EL (cell line): ENCODE data around the gene SMC5.
"Not testable (repeated sequence)": the region's sequence is repeated elsewhere in the genome, so short reads cannot be mapped to it uniquely, and the experiment has no call there.

ENCODE experiments used
- DNase-seq: peaks from one replicate; pipeline ENCODE4 v3.0.0-alpha.2; 2016

The SMC5 gene

GRCh38 chr9:70278305-70278704 lies 19.5 kb downstream of the SMC5 start:
- DNase-seq: no peak

GRCh38 chr9:70283848-70284247 lies 25.1 kb downstream of the SMC5 start:
- no peak for DNase-seq

- DNase-seq: peak; percentile 21
Observed at GRCh38 chr9:70285246-70285645, 26.5 kb downstream of the SMC5 start.

GRCh38 chr9:70285981-70286598 lies 27.3 kb downstream of the SMC5 start:
- no peak for DNase-seq

- DNase-seq: no peak
Observed at GRCh38 chr9:70290626-70291025, 31.8 kb downstream of the SMC5 start.

GRCh38 chr9:70291446-70291845 lies 32.7 kb downstream of the SMC5 start:
- peak; percentile 10 for DNase-seq

- DNase-seq: no peak
Observed at GRCh38 chr9:70292253-70292652, 33.5 kb downstream of the SMC5 start.

GRCh38 chr9:70293214-70293613 lies 34.4 kb downstream of the SMC5 start:
- DNase-seq: no peak

GRCh38 chr9:70297141-70297540 lies 38.4 kb downstream of the SMC5 start:
- peak; percentile 39 for DNase-seq

- DNase-seq: no peak
Observed at GRCh38 chr9:70298245-70298771, 39.5 kb downstream of the SMC5 start.

GRCh38 chr9:70303268-70303667 lies 44.5 kb downstream of the SMC5 start:
- DNase-seq: no peak

GRCh38 chr9:70304810-70305209 lies 46.0 kb downstream of the SMC5 start:
- no peak for DNase-seq

- peak; percentile 52 for DNase-seq
Observed at GRCh38 chr9:70315389-70315788, 56.6 kb downstream of the SMC5 start.

GRCh38 chr9:70318002-70318401 lies 59.2 kb downstream of the SMC5 start:
- DNase-seq: no peak

GRCh38 chr9:70322096-70322495 lies 63.3 kb downstream of the SMC5 start:
- no peak for DNase-seq

- DNase-seq: peak; percentile 80
Observed at GRCh38 chr9:70324963-70325362, 66.2 kb downstream of the SMC5 start.

- not testable (repeated sequence) for DNase-seq
Observed at GRCh38 chr9:70328625-70329024, 69.8 kb downstream of the SMC5 start.

- peak; percentile 28 for DNase-seq
Observed at GRCh38 chr9:70340572-70340971, 81.8 kb downstream of the SMC5 start.

GRCh38 chr9:70347046-70347445 lies 88.3 kb downstream of the SMC5 start:
- DNase-seq: no peak

- DNase-seq: peak; percentile 40
Observed at GRCh38 chr9:70352356-70352755, 93.6 kb downstream of the SMC5 start.

GRCh38 chr9:70352802-70353201 lies 94.0 kb downstream of the SMC5 start:
- no peak for DNase-seq

GRCh38 chr9:70355801-70356200 lies 97.0 kb downstream of the SMC5 start:
- DNase-seq: no peak

GRCh38 chr9:70362952-70363351 lies 104.2 kb downstream of the SMC5 start:
- peak; percentile 37 for DNase-seq

- no peak for DNase-seq
Observed at GRCh38 chr9:70363760-70364159, 105.0 kb downstream of the SMC5 start.

- DNase-seq: no peak
Observed at GRCh38 chr9:70367305-70367930, 108.6 kb downstream of the SMC5 start.
